HepG2 (cell line): Measurements from ENCODE around the gene IGFL2. TPM values are rescaled to one million over a fixed set of nuclear protein-coding genes. Genes with fewer than 3 reads are reported as not detected.

Experiments
- ATAC-seq: fragments of 200-7000 bp; cut with Tn5 transposase; 3 replicates; pipeline ENCODE4 v1.9.1; 2020; ENCODE audit warnings: mild to moderate bottlenecking, moderate library complexity
- BruUV-seq: library from RNA; stranded (reverse); fragments of 400-500 nt; replicated peaks from 2 replicates; lab custom pipeline; 2021; lab: Mats Ljungman, UMichigan
- CTCF ChIA-PET: fragments of 300-600 bp; formaldehyde crosslinking; extraction: SDS; loops from one replicate; lab custom pipeline; 2021; ENCODE audit warnings: low total read pairs, inconsistent platforms, low intra/inter-chr PET ratio; lab: Yijun Ruan, JAX
- POLR2A ChIA-PET: fragments of 350-600 bp; sonication (Branson Sonifier 250); formaldehyde crosslinking; loops from one replicate; lab custom pipeline; 2020; ENCODE audit warnings: antibody characterized with exemption, inconsistent platforms; lab: Yijun Ruan, JAX
- DNase-seq: peaks from one replicate; pipeline ENCODE4 v3.0.0-alpha.2; 2015; ENCODE audit warnings: low spot score
- FAIRE-seq: peaks from 3 replicates; lab custom pipeline; 2011; peaks lifted over from hg19 to GRCh38; lab: Jason Lieb, UNC
- H2AFZ ChIP-seq: one replicate; pipeline ENCODE4 v1.6.1; 2011; ENCODE audit warnings: low read length, inconsistent platforms
- H3K27ac ChIP-seq: fragments of 300-600 bp; 3 replicates; pipeline ENCODE4 v1.8.0; 2011; ENCODE audit warnings: mixed run types, mild to moderate bottlenecking, mixed read lengths, low read length, inconsistent platforms; ENCODE audit not compliant: insufficient read depth; ENCODE audit errors: extremely low read length
- H3K27me3 ChIP-seq, 2 experiments: fragments of 200-600 bp in 1 of 2; 2 replicates in 1 of 2; 3 replicates in 1 of 2; pipeline versions ENCODE4 v1.6.0 to v1.8.0; 2011; ENCODE audit warnings: low read length in 2 of 2, mild to moderate bottlenecking in 2 of 2, moderate library complexity in 2 of 2, inconsistent platforms in 1 of 2; ENCODE audit not compliant: insufficient read depth in 2 of 2, control insufficient read depth in 1 of 2
- H3K36me3 ChIP-seq, 2 experiments: fragments of 200-600 bp in 1 of 2; replicated peaks in 1 of 2; 2 replicates in 1 of 2; 3 replicates in 1 of 2; pipeline versions ENCODE4 v1.5.1 to v1.8.0; 2011; ENCODE audit warnings: low read length in 2 of 2, inconsistent platforms in 1 of 2; ENCODE audit not compliant: insufficient read depth in 2 of 2, control insufficient read depth in 1 of 2
- H3K4me1 ChIP-seq: 2 replicates; pipeline ENCODE4 v1.5.1; 2012; ENCODE audit warnings: low read length, inconsistent platforms; ENCODE audit not compliant: insufficient read depth
- H3K4me2 ChIP-seq: 2 replicates; pipeline ENCODE4 v1.6.0; 2011; ENCODE audit warnings: low read depth, low read length, inconsistent platforms
- H3K4me3 ChIP-seq, 3 experiments: fragments of 200-600 bp in 1 of 3; sonication (generic), shearing (Covaris generic) in 1 of 3; replicated peaks in 1 of 3; 2 replicates each; pipeline ENCODE4 v1.5.1; 2011 to 2016; ENCODE audit warnings: low read length in 3 of 3, inconsistent platforms in 2 of 3, low read depth in 2 of 3, mild to moderate bottlenecking in 2 of 3, control low read depth in 1 of 3, mixed read lengths in 1 of 3; ENCODE audit not compliant: insufficient read depth in 1 of 3
- H3K79me2 ChIP-seq: one replicate; pipeline ENCODE4 v1.6.1; 2011; ENCODE audit warnings: low read length, inconsistent platforms; ENCODE audit not compliant: insufficient read depth
- H3K9ac ChIP-seq: 2 replicates; pipeline ENCODE4 v1.6.0; 2011; ENCODE audit warnings: mild to moderate bottlenecking, low read depth, low read length, inconsistent platforms; ENCODE audit not compliant: insufficient read depth
- H3K9me3 ChIP-seq: 2 replicates; pipeline ENCODE4 v1.5.1; 2012; ENCODE audit warnings: mild to moderate bottlenecking, low read length
- H4K20me1 ChIP-seq: 2 replicates; pipeline ENCODE4 v1.6.0; 2011; ENCODE audit warnings: inconsistent platforms, mild to moderate bottlenecking, low read length, moderate library complexity; ENCODE audit not compliant: insufficient read depth
- HOXA3 ChIP-seq: sonication (generic); formaldehyde crosslinking; IDR thresholded peaks from 2 replicates; pipeline ENCODE4 v1.5.0; 2020; ENCODE audit warnings: missing genetic modification reagents
- NR3C1 ChIP-seq: sonication (generic); formaldehyde crosslinking; IDR thresholded peaks from 2 replicates; pipeline ENCODE4 v1.4.0; 2020; ENCODE audit warnings: missing genetic modification reagents
- SMAD3 ChIP-seq: sonication (generic); formaldehyde crosslinking; IDR thresholded peaks from 2 replicates; pipeline ENCODE4 v1.4.0; 2020; ENCODE audit warnings: missing genetic modification reagents
- SMARCE1 ChIP-seq: fragments of 450-650 bp; IDR thresholded peaks from 2 replicates; pipeline ENCODE4 v1.6.1; 2017; ENCODE audit warnings: borderline replicate concordance
- ZBTB21 ChIP-seq: sonication (generic); formaldehyde crosslinking; IDR thresholded peaks from 2 replicates; pipeline ENCODE4 v1.4.0; 2020; ENCODE audit warnings: missing genetic modification reagents
- ZFAT ChIP-seq: sonication (generic); formaldehyde crosslinking; conservative IDR thresholded peaks from 2 replicates; pipeline ENCODE4 v1.8.1; 2023; ENCODE audit warnings: missing genetic modification reagents, inconsistent platforms
- ZNF224 ChIP-seq: sonication (generic); formaldehyde crosslinking; IDR thresholded peaks from 2 replicates; pipeline ENCODE4 v1.5.0; 2020; ENCODE audit warnings: mild to moderate bottlenecking, missing genetic modification reagents
- ZNF530 ChIP-seq: sonication (generic); formaldehyde crosslinking; IDR thresholded peaks from 2 replicates; pipeline ENCODE4 v1.5.0; 2020; ENCODE audit warnings: low read depth, mild to moderate bottlenecking, missing genetic modification reagents
- ZNF7 ChIP-seq: IDR thresholded peaks from 2 replicates; pipeline ENCODE4 v1.6.1; 2016; ENCODE audit warnings: missing biosample characterization, missing genetic modification reagents
- ZNF772 ChIP-seq: sonication (generic); formaldehyde crosslinking; IDR thresholded peaks from 2 replicates; pipeline ENCODE4 v1.5.0; 2020; ENCODE audit warnings: mild to moderate bottlenecking, missing genetic modification reagents
- ZNF781 ChIP-seq: sonication (generic); formaldehyde crosslinking; IDR thresholded peaks from 2 replicates; pipeline ENCODE4 v1.5.1; 2020; ENCODE audit warnings: borderline replicate concordance, mild to moderate bottlenecking, missing genetic modification reagents; ENCODE audit errors: not compliant biosample characterization
- WGBS: methylation state at CpG from one replicate; pipeline ENCODE4 v1.1.6; 2017; ENCODE audit warnings: low lambda C conversion rate; 5-methylcytosine and 5-hydroxymethylcytosine counted together
- in situ Hi-C: cut with HindIII; loops from 2 replicates; pipeline ENCODE4 v1.10.0; 2017; ENCODE audit warnings: low pct_unique_long_range_greater_than_20kb; ENCODE audit not compliant: extremely low pct_ligation_motif_present
- intact Hi-C: fragments of 100-400 bp; cut with micrococcal nuclease; formaldehyde crosslinking; loops from one replicate; pipeline ENCODE4 v1.10.0; 2022; ENCODE audit not compliant: unreplicated experiment
- polyA plus RNA-seq, 8 experiments: library from polyadenylated mRNA; depleted of rRNA in 3 of 8; stranded (reverse) in 7 of 8; unstranded in 1 of 8; fragments of >200 nt; fragmentation: Illumina TruSeq in 4 of 8; extraction: Trizol in 4 of 8; gene quantifications; 2 replicates each; pipeline versions ENCODE4 v1.2.1 to v1.2.3, GENCODE V29; 2011 to 2016; ENCODE audit warnings: low read depth in 4 of 8, missing spikeins in 1 of 8, mixed read lengths in 1 of 8; ENCODE audit not compliant: insufficient read depth in 1 of 8
- total RNA-seq, 5 experiments: library from RNA; depleted of rRNA; stranded (reverse); fragments of >200 nt; fragmentation: Illumina TruSeq; extraction: Trizol; gene quantifications; 2 replicates each; pipeline ENCODE4 v1.2.3, GENCODE V29; 2016; ENCODE audit warnings: low read depth in 1 of 5
- TF ChIP-seq, protein P1 (sequence below): IDR thresholded peaks from 2 replicates; pipeline ENCODE4 v1.6.1; 2016; ENCODE audit warnings: control low read depth
- TF ChIP-seq, protein P2 (sequence below): sonication (generic); formaldehyde crosslinking; IDR thresholded peaks from 2 replicates; pipeline ENCODE4 v1.5.0; 2020; ENCODE audit warnings: missing genetic modification reagents
- TF ChIP-seq, protein P3 (sequence below): sonication (generic); formaldehyde crosslinking; IDR thresholded peaks from 2 replicates; pipeline ENCODE4 v1.5.0; 2020; ENCODE audit warnings: missing genetic modification reagents
- TF ChIP-seq, protein P4 (sequence below): sonication (generic); formaldehyde crosslinking; IDR thresholded peaks from one replicate; pipeline ENCODE4 v1.5.1; 2020; ENCODE audit warnings: mild to moderate bottlenecking, missing genetic modification reagents; ENCODE audit errors: not compliant biosample characterization

Gene IGFL2
- total and polyA plus RNA-seq, 2 of the 13 experiments (the other 11 are each of a cell fraction or from before 2014, with no cell fraction given), result not detected

DNA sequence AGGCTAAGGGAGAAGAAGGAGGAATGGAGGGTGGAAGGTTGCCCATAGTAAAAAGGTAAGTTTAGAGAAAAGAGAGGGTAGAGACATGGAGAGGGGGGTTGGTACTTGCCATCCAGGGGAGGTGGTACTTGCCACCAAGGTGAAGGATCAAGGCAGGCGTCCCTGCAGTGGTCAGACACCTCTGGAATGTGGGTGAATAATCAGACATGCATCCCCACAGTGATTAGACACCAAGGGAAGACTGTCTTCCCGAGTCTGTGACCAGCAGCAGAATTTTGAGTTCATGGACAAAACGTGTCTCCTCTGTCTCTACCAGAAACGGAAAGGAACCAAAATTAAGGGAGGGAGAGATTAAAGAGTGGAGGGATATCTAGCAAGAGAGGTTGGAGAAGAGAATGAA is 54.4 kb downstream of the IGFL2 start:
- H3K27ac ChIP-seq, result no peak overlapping the region
- no peaks in the 10 kb centered on the region for H3K36me3 ChIP-seq
- WGBS, result 2% methylated on average over 4 of the region's 4 CpGs
- H3K79me2 ChIP-seq, result no peaks in the 10 kb centered on the region
- BruUV-seq, result no TSS peak
- FAIRE-seq (no peak), ATAC-seq (no peak), DNase-seq (no peak)
- H3K9me3 ChIP-seq, result no peaks in the 10 kb centered on the region
- CTCF ChIA-PET, result no interaction called here
- H3K4me3 ChIP-seq, result no peak overlapping the region
- H3K4me2 ChIP-seq, result no peak overlapping the region
- intact Hi-C loops (no loop called here), in situ Hi-C loops (no loop called here)
- H2AFZ ChIP-seq, result no peak overlapping the region
- H3K4me1 ChIP-seq, result no peaks in the 10 kb centered on the region
- H3K9ac ChIP-seq, result no peak overlapping the region
- POLR2A ChIA-PET, result no interaction called here
- peaks cover 0 to 13% of the 10 kb centered on the region in 2 experiments; a peak in 2 of 5 replicates for H3K27me3 ChIP-seq
- no peaks in the 10 kb centered on the region for H4K20me1 ChIP-seq
- TF ChIP-seq ZNF7, result no peak
- TF ChIP-seq, protein P1, sequence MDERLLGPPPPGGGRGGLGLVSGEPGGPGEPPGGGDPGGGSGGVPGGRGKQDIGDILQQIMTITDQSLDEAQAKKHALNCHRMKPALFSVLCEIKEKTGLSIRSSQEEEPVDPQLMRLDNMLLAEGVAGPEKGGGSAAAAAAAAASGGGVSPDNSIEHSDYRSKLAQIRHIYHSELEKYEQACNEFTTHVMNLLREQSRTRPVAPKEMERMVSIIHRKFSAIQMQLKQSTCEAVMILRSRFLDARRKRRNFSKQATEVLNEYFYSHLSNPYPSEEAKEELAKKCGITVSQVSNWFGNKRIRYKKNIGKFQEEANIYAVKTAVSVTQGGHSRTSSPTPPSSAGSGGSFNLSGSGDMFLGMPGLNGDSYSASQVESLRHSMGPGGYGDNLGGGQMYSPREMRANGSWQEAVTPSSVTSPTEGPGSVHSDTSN (CRISPR knock-in tag), result no peak
- TF ChIP-seq, protein P2, sequence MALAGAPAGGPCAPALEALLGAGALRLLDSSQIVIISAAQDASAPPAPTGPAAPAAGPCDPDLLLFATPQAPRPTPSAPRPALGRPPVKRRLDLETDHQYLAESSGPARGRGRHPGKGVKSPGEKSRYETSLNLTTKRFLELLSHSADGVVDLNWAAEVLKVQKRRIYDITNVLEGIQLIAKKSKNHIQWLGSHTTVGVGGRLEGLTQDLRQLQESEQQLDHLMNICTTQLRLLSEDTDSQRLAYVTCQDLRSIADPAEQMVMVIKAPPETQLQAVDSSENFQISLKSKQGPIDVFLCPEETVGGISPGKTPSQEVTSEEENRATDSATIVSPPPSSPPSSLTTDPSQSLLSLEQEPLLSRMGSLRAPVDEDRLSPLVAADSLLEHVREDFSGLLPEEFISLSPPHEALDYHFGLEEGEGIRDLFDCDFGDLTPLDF (CRISPR knock-in tag), result no peak
- TF ChIP-seq, protein P3, sequence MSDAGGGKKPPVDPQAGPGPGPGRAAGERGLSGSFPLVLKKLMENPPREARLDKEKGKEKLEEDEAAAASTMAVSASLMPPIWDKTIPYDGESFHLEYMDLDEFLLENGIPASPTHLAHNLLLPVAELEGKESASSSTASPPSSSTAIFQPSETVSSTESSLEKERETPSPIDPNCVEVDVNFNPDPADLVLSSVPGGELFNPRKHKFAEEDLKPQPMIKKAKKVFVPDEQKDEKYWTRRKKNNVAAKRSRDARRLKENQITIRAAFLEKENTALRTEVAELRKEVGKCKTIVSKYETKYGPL (CRISPR knock-in tag), result no peak
- TF ChIP-seq, protein P4, sequence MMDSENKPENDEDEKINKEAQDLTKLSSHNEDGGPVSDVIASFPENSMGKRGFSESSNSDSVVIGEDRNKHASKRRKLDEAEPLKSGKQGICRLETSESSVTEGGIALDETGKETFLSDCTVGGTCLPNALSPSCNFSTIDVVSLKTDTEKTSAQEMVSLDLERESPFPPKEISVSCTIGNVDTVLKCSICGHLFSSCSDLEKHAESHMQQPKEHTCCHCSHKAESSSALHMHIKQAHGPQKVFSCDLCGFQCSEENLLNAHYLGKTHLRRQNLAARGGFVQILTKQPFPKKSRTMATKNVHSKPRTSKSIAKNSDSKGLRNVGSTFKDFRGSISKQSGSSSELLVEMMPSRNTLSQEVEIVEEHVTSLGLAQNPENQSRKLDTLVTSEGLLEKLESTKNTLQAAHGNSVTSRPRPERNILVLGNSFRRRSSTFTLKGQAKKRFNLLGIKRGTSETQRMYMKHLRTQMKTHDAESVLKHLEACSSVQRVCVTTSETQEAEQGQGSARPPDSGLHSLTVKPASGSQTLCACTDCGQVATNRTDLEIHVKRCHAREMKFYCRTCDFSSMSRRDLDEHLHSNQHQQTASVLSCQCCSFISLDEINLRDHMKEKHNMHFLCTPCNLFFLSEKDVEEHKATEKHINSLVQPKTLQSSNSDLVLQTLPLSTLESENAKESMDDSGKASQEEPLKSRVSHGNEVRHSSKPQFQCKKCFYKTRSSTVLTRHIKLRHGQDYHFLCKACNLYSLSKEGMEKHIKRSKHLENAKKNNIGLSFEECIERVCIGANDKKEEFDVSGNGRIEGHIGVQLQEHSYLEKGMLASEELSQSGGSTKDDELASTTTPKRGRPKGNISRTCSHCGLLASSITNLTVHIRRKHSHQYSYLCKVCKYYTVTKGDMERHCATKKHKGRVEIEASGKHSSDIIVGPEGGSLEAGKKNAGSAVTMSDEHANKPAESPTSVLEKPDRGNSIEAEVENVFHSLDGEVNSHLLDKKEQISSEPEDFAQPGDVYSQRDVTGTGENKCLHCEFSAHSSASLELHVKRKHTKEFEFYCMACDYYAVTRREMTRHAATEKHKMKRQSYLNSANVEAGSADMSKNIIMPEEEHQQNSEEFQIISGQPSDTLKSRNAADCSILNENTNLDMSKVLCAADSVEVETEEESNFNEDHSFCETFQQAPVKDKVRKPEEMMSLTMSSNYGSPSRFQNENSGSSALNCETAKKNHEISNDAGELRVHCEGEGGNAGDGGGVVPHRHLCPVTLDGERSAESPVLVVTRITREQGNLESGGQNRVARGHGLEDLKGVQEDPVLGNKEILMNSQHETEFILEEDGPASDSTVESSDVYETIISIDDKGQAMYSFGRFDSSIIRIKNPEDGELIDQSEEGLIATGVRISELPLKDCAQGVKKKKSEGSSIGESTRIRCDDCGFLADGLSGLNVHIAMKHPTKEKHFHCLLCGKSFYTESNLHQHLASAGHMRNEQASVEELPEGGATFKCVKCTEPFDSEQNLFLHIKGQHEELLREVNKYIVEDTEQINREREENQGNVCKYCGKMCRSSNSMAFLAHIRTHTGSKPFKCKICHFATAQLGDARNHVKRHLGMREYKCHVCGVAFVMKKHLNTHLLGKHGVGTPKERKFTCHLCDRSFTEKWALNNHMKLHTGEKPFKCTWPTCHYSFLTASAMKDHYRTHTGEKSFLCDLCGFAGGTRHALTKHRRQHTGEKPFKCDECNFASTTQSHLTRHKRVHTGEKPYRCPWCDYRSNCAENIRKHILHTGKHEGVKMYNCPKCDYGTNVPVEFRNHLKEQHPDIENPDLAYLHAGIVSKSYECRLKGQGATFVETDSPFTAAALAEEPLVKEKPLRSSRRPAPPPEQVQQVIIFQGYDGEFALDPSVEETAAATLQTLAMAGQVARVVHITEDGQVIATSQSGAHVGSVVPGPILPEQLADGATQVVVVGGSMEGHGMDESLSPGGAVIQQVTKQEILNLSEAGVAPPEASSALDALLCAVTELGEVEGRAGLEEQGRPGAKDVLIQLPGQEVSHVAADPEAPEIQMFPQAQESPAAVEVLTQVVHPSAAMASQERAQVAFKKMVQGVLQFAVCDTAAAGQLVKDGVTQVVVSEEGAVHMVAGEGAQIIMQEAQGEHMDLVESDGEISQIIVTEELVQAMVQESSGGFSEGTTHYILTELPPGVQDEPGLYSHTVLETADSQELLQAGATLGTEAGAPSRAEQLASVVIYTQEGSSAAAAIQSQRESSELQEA, result no peak
- no peak for TF ChIP-seq HOXA3 (CRISPR knock-in tag)
- no peak for TF ChIP-seq SMARCE1
- no peak for TF ChIP-seq ZNF224
- no peak for TF ChIP-seq NR3C1
- TF ChIP-seq SMAD3, result no peak
- TF ChIP-seq ZNF772 (CRISPR knock-in tag), result no peak
- no peak for TF ChIP-seq ZNF781
- no peak for TF ChIP-seq ZBTB21
- TF ChIP-seq ZFAT (CRISPR knock-in tag), result no peak
- TF ChIP-seq ZNF530, result no peak
